ENCODE measurements around the gene EIF1. TPM values are rescaled to one million over a fixed set of nuclear protein-coding genes. Genes with fewer than 3 reads are reported as not detected.
"Not testable (repeated sequence)": the region's sequence is repeated elsewhere in the genome, so short reads cannot be mapped to it uniquely, and the experiment has no call there.

Gene EIF1
- total RNA-seq, 1 experiment from 2014 or later, result 1,082 TPM

GRCh38 chr17:41639492-41640473 lies 48.9 kb upstream of the EIF1 start (continued):
- no peak for TF ChIP-seq RAD21 (IDR thresholded peaks at IDR 0.05; ENCODE audit: low read depth)

GRCh38 chr17:41640596-41640995 lies 48.1 kb upstream of the EIF1 start:
- H3K9me3 ChIP-seq (ENCODE audit: control insufficient read depth in 1 of 2, insufficient read depth in 1 of 2, low read depth in 1 of 2, low read length in 2 of 2); BruUV-seq (replicated peaks); H3K4me3 ChIP-seq (replicated peaks in 1 of 2; ENCODE audit: low read depth in 1 of 2, low read length in 2 of 2); RAD21 ChIA-PET (ENCODE audit: low non-redundant PET in 1 of 2, low total read pairs in 2 of 2, uncharacterized antibody in 2 of 2, unreplicated experiment in 2 of 2); H3K4me1 ChIP-seq (ENCODE audit: control insufficient read depth in 1 of 2, insufficient read depth in 2 of 2, low read length in 2 of 2); H4K20me1 ChIP-seq (ENCODE audit: insufficient read depth); H3K9me2 ChIP-seq (ENCODE audit: insufficient read depth); H3K27ac ChIP-seq (ENCODE audit: low read depth, low read length); DNase-seq (ENCODE audit: low read depth, low spot score); H3K27me3 ChIP-seq (ENCODE audit: insufficient read depth, low read length); H3K79me2 ChIP-seq (ENCODE audit: insufficient read depth, low read length); H3K4me2 ChIP-seq (ENCODE audit: low read length); ATAC-seq; H2AFZ ChIP-seq (ENCODE audit: low read depth, low read length, poor library complexity, severe bottlenecking); H3K9ac ChIP-seq (ENCODE audit: low read length); H3K36me3 ChIP-seq (ENCODE audit: control insufficient read depth in 1 of 2, insufficient read depth in 2 of 2, low read length in 2 of 2): not testable (repeated sequence)
- intact Hi-C loops (cut with micrococcal nuclease), result loop anchor here (10.0 kb wide), 1 partner anchor 236 kb away; no protein-coding TSS in a partner anchor
- POLR2A ChIA-PET, result interaction anchor here (0.6 kb wide), 1 partner anchor 61 kb away, joined by 3 read pairs; no protein-coding TSS in a partner anchor
- CTCF ChIA-PET, result interaction anchor here (1.3 to 1.7 kb wide), 2 partner anchors 8 to 22 kb away, joined by 4 to 5 read pairs; no protein-coding TSS in a partner anchor

- POLR2A ChIA-PET, result interaction anchor here (1.4 kb wide), 1 partner anchor 115 kb away, joined by 3 read pairs; the partner anchor contains the start of gene KRT19
- H3K27me3 ChIP-seq (ENCODE audit: insufficient read depth, low read length), result no peaks in the 10 kb centered on the region
- H3K4me3 ChIP-seq (replicated peaks in 1 of 2; ENCODE audit: low read depth in 1 of 2, low read length in 2 of 2), result no peak overlapping the region
- no TSS peak for BruUV-seq (replicated peaks)
- no peak overlapping the region for H2AFZ ChIP-seq (ENCODE audit: low read depth, low read length, poor library complexity, severe bottlenecking)
- peaks cover 0 to 16% of the 10 kb centered on the region in 2 experiments; a peak in 3 of 4 replicates for H3K4me1 ChIP-seq (ENCODE audit: control insufficient read depth in 1 of 2, insufficient read depth in 2 of 2, low read length in 2 of 2)
- DNase-seq (ENCODE audit: low read depth, low spot score) (no peak), ATAC-seq (no peak)
- no peak overlapping the region for H3K27ac ChIP-seq (ENCODE audit: low read depth, low read length)
- H4K20me1 ChIP-seq (ENCODE audit: insufficient read depth), result no peaks in the 10 kb centered on the region
- H3K36me3 ChIP-seq (ENCODE audit: control insufficient read depth in 1 of 2, insufficient read depth in 2 of 2, low read length in 2 of 2), result no peaks in the 10 kb centered on the region
- H3K9ac ChIP-seq (ENCODE audit: low read length), result no peak overlapping the region
- TF ChIP-seq ZBTB33 (IDR thresholded peaks at IDR 0.05; ENCODE audit: extremely low read depth, insufficient replicate concordance, low read length), result no peak
- TF ChIP-seq MAX (IDR thresholded peaks at IDR 0.05), result no peak
- no peak for TF ChIP-seq YY1 (IDR thresholded peaks at IDR 0.05; ENCODE audit: extremely low read depth, insufficient replicate concordance, low read depth, low read length)
- no peak for TF ChIP-seq POLR2AphosphoS5 (IDR thresholded peaks at IDR 0.05; ENCODE audit: low read depth, low read length)
- TF ChIP-seq EZH2phosphoT487 (IDR thresholded peaks at IDR 0.05; ENCODE audit: borderline replicate concordance), result no peak
- no peak for TF ChIP-seq SRF (IDR thresholded peaks at IDR 0.05; ENCODE audit: low read depth)
- TF ChIP-seq SP1 (IDR thresholded peaks at IDR 0.05; ENCODE audit: low read depth), result no peak
- no peak for TF ChIP-seq EGR1 (IDR thresholded peaks at IDR 0.05; ENCODE audit: low read depth)
- no peak for TF ChIP-seq CBX3 (IDR thresholded peaks at IDR 0.05; ENCODE audit: low read depth)
- no peaks in the 10 kb centered on the region for H3K79me2 ChIP-seq (ENCODE audit: insufficient read depth, low read length)
- no peaks in the 10 kb centered on the region for H3K9me2 ChIP-seq (ENCODE audit: insufficient read depth)
- RAD21 ChIA-PET (ENCODE audit: low non-redundant PET in 1 of 2, low total read pairs in 2 of 2, uncharacterized antibody in 2 of 2, unreplicated experiment in 2 of 2), result no interaction called here
- intact Hi-C loops (cut with micrococcal nuclease), result loop anchor here (10.0 kb wide), 1 partner anchor 238 kb away; no protein-coding TSS in a partner anchor
- H3K9me3 ChIP-seq (ENCODE audit: control insufficient read depth in 1 of 2, insufficient read depth in 1 of 2, low read depth in 1 of 2, low read length in 2 of 2), result no peaks in the 10 kb centered on the region
- H3K4me2 ChIP-seq (ENCODE audit: low read length), result no peak overlapping the region
- CTCF ChIA-PET, result no interaction called here
These were observed 46.2 kb upstream of the EIF1 start for GRCh38 chr17:41642252-41643156.

Data from HCT116 (cell line).